Peyer's patch (tissue), 4 donors: Measurements from ENCODE around the gene GPC5. TPM values are rescaled to one million over a fixed set of nuclear protein-coding genes. Genes with fewer than 3 reads are reported as not detected.

Experiments used
- DNase-seq, 3 donors: peaks; one replicate each; pipeline ENCODE4 v3.0.0-alpha.2; 2017 to 2019
- H3K27ac ChIP-seq, 4 donors: fragments of 200-600 bp; sonication (generic); one replicate each; pipeline ENCODE4 v1.5.1; 2016 to 2019
- H3K27me3 ChIP-seq, 2 donors: fragments of 200-600 bp; sonication (generic); one replicate each; pipeline ENCODE4 v1.5.1; 2019
- H3K36me3 ChIP-seq, 3 donors: fragments of 200-600 bp; sonication (generic); one replicate each; pipeline ENCODE4 v1.5.1; 2016 to 2019
- H3K4me1 ChIP-seq, 4 donors: fragments of 200-600 bp; sonication (generic); one replicate each; pipeline ENCODE4 v1.5.1; 2016 to 2019
- H3K4me3 ChIP-seq, 4 donors: fragments of 200-600 bp; sonication (generic); 1 replicate in 3 of 4; 2 replicates in 1 of 4; pipeline ENCODE4 v1.5.1; 2016 to 2019; ENCODE audit warnings: mild to moderate bottlenecking in 1 of 4
- H3K9me3 ChIP-seq, 4 donors: fragments of 200-600 bp; sonication (generic); one replicate each; pipeline ENCODE4 v1.5.1; 2016 to 2019; ENCODE audit warnings: mild to moderate bottlenecking in 1 of 4
- CTCF ChIP-seq, 6 experiments: fragments of 450-650 bp in 4 of 6; fragments of 200-600 bp in 2 of 6; sonication (generic) in 1 of 6; IDR thresholded peaks; one replicate each; pipeline ENCODE4 v1.5.1; 2017 to 2019; ENCODE audit warnings: antibody characterized with exemption in 6 of 6, mild to moderate bottlenecking in 3 of 6, moderate library complexity in 1 of 6
- POLR2A ChIP-seq, 2 donors: fragments of 450-650 bp; IDR thresholded peaks; one replicate each; pipeline ENCODE4 v1.5.1; 2017; ENCODE audit warnings: antibody characterized with exemption in 2 of 2, mild to moderate bottlenecking in 2 of 2, moderate library complexity in 2 of 2
- total RNA-seq, 4 donors: library from RNA; depleted of rRNA; stranded (reverse); fragments of >200 nt; gene quantifications; one replicate each; pipeline ENCODE4 v1.1.0, GENCODE V29; 2016

GPC5 gene
- total RNA-seq, 4 donors from 2014 or later: 4.1 TPM; not detected in 3

GRCh38 chr13:92488249-92488852, 1089.9 kb downstream of the GPC5 start:
- H3K36me3 ChIP-seq: no peaks in the 10 kb centered on the region
- no peaks in the 10 kb centered on the region for H3K9me3 ChIP-seq
- H3K27me3 ChIP-seq: no peaks in the 10 kb centered on the region
- no peak for DNase-seq
- TF ChIP-seq CTCF (IDR thresholded peaks at IDR 0.05) (no peak), POLR2A (IDR thresholded peaks at IDR 0.05) (no peak)
- no peak overlapping the region for H3K4me3 ChIP-seq
- no peaks in the 10 kb centered on the region for H3K4me1 ChIP-seq
- H3K27ac ChIP-seq: no peak overlapping the region

- Histone ChIP-seq H3K27ac (no peak overlapping the region), H3K36me3 (no peaks in the 10 kb centered on the region), H3K4me3 (no peak overlapping the region), H3K27me3 (no peaks in the 10 kb centered on the region), H3K9me3 (no peaks in the 10 kb centered on the region), H3K4me1 (no peaks in the 10 kb centered on the region)
- TF ChIP-seq POLR2A (IDR thresholded peaks at IDR 0.05) (no peak), CTCF (IDR thresholded peaks at IDR 0.05) (no peak)
- DNase-seq: no peak
Observed at GRCh38 chr13:92491839-92492238, 1093.4 kb downstream of the GPC5 start.

- TF ChIP-seq POLR2A (IDR thresholded peaks at IDR 0.05) (no peak), CTCF (IDR thresholded peaks at IDR 0.05) (no peak)
- no peaks in the 10 kb centered on the region for H3K4me1 ChIP-seq
- H3K4me3 ChIP-seq: no peak overlapping the region
- H3K27me3 ChIP-seq: no peaks in the 10 kb centered on the region
- DNase-seq: no peak
- H3K9me3 ChIP-seq: no peaks in the 10 kb centered on the region
- no peaks in the 10 kb centered on the region for H3K36me3 ChIP-seq
- no peak overlapping the region for H3K27ac ChIP-seq
Observed at GRCh38 chr13:92494915-92495314, 1096.5 kb downstream of the GPC5 start.

DNA sequence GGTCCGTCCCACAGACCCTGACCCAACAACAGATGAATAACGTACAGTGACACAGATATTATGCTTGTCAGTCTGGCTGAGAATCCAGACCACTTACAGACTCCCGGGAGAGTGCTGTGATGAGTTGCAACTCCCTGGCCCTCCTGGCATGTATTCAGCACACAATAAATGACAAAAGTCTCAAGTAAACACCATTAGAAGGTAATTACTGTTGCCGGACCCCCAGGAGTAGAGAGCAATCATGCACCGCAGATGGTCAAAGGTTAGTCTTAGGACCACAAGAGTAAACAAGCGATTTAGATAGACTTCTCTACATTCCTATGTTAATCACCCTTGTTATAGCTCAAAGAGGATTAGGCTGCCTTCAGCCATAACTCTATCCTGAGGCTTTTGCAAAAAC, 1101.8 kb downstream of the GPC5 start:
- Histone ChIP-seq H3K27ac (no peak overlapping the region), H3K4me1 (no peaks in the 10 kb centered on the region), H3K9me3 (no peaks in the 10 kb centered on the region), H3K4me3 (no peak overlapping the region), H3K27me3 (no peaks in the 10 kb centered on the region), H3K36me3 (no peaks in the 10 kb centered on the region)
- no peak for DNase-seq
- TF ChIP-seq CTCF (IDR thresholded peaks at IDR 0.05): no peak
- no peak for TF ChIP-seq POLR2A (IDR thresholded peaks at IDR 0.05)

GRCh38 chr13:92510416-92510815, 1112.0 kb downstream of the GPC5 start:
- TF ChIP-seq CTCF (IDR thresholded peaks at IDR 0.05) (no peak), POLR2A (IDR thresholded peaks at IDR 0.05) (no peak)
- Histone ChIP-seq H3K27ac (no peak overlapping the region), H3K36me3 (no peaks in the 10 kb centered on the region), H3K4me3 (no peak overlapping the region), H3K27me3 (no peaks in the 10 kb centered on the region), H3K4me1 (no peaks in the 10 kb centered on the region), H3K9me3 (no peaks in the 10 kb centered on the region)
- DNase-seq: no peak

DNA sequence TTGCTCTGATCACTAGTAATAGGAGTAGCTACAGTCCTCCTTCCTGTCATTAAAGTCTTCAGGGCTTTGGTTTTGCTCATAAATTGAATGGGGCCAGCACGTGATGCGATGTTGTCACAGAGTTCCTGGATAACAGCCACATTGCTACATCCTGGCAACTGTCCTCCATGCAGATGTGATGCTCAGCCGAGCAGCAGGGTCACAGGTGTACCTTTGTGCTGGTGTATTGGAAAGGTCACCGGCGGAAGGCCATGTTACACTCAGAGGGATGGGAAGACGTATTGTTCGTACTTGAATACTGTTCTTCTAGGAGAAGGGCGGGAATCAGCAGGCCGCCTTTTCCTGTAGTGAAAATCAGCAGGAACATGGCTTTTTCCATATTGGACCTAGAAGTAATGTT, 1114.4 kb downstream of the GPC5 start:
- TF ChIP-seq POLR2A (IDR thresholded peaks at IDR 0.05): no peak
- no peak for TF ChIP-seq CTCF (IDR thresholded peaks at IDR 0.05)
- no peaks in the 10 kb centered on the region for H3K27me3 ChIP-seq
- no peak overlapping the region for H3K4me3 ChIP-seq
- H3K9me3 ChIP-seq: peaks cover 0 to 8% (median 0%) of the 10 kb centered on the region in 4 donors
- no peak for DNase-seq
- H3K36me3 ChIP-seq: no peaks in the 10 kb centered on the region
- H3K27ac ChIP-seq: no peak overlapping the region
- H3K4me1 ChIP-seq: no peaks in the 10 kb centered on the region
